Measurements from ENCODE around the gene DBNDD2. TPM values are rescaled to one million over a fixed set of nuclear protein-coding genes. Genes with fewer than 3 reads are reported as not detected.

Gene DBNDD2
- 22.7 TPM for polyA plus RNA-seq (ENCODE audit: insufficient read length)
- long read RNA-seq, donor 1, transcript DBNDD2-202 (4 exons, 1,078 nt): major isoform, 12 of 17 reads
- long read RNA-seq, donor 1, partial matches to known transcripts: 0 of 17 reads
- long read RNA-seq, donor 1, other reads (novel, unspliced or antisense): 0 of 17 reads
- long read RNA-seq, donor 2, transcript DBNDD2-202 (4 exons, 1,078 nt): major isoform, 5 of 8 reads
- long read RNA-seq, donor 2, partial matches to known transcripts: 0 of 8 reads
- long read RNA-seq, donor 2, other reads (novel, unspliced or antisense): 0 of 8 reads
- long read RNA-seq, donor 3, partial matches to known transcripts: 0 of 9 reads
- long read RNA-seq, donor 3, other reads (novel, unspliced or antisense): 0 of 9 reads
- long read RNA-seq, donor 4, partial matches to known transcripts: 0 of 1 reads
- long read RNA-seq, donor 4, other reads (novel, unspliced or antisense): 0 of 1 reads
- long read RNA-seq, donor 5, transcript DBNDD2-208 (4 exons, 1,118 nt): minor isoform, 5 of 22 reads
- long read RNA-seq, donor 5, transcript DBNDD2-202 (4 exons, 1,078 nt): major isoform, 14 of 22 reads
- long read RNA-seq, donor 5, partial matches to known transcripts: 0 of 22 reads
- long read RNA-seq, donor 5, other reads (novel, unspliced or antisense): 0 of 22 reads
- long read RNA-seq, donor 6, transcript DBNDD2-202 (4 exons, 1,078 nt): major isoform, 13 of 14 reads
- long read RNA-seq, donor 6, partial matches to known transcripts: 0 of 14 reads
- long read RNA-seq, donor 6, other reads (novel, unspliced or antisense): 0 of 14 reads
- long read RNA-seq, donor 7, transcript DBNDD2-202 (4 exons, 1,078 nt): major isoform, 12 of 23 reads
- long read RNA-seq, donor 7, transcript DBNDD2-208 (4 exons, 1,118 nt): minor isoform, 6 of 23 reads
- long read RNA-seq, donor 7, partial matches to known transcripts: 0 of 23 reads
- long read RNA-seq, donor 7, other reads (novel, unspliced or antisense): 0 of 23 reads
- long read RNA-seq, donor 8, transcript DBNDD2-202 (4 exons, 1,078 nt): major isoform, 6 of 7 reads
- long read RNA-seq, donor 8, partial matches to known transcripts: 0 of 7 reads
- long read RNA-seq, donor 8, other reads (novel, unspliced or antisense): 0 of 7 reads

GRCh38 chr20:45407783-45408645, at the start of gene DBNDD2:
Gene DBNDD2, plus strand, starts transcription at chr20:45408289. Its CDS starts 179 bp downstream, at chr20:45408468.
- no peak for DNase-seq

DNA sequence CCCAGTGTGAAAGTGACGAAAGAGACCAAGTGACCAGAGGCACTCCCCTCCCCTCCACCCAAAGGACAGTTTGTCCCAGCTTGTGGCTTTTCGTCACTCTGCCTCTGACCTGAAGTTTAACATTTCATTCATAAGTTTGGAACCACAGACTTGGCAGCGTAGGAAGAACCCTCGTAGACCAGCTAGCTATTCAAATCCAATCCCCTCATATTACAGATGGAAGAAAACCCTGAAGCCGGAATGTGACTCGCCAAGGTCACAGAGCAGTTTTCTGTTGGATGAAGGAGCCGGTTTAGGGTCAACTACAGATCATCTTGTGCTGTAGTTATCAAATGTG, 49.1 kb upstream of the DBNDD2 start:
- no peak for DNase-seq

DNA sequence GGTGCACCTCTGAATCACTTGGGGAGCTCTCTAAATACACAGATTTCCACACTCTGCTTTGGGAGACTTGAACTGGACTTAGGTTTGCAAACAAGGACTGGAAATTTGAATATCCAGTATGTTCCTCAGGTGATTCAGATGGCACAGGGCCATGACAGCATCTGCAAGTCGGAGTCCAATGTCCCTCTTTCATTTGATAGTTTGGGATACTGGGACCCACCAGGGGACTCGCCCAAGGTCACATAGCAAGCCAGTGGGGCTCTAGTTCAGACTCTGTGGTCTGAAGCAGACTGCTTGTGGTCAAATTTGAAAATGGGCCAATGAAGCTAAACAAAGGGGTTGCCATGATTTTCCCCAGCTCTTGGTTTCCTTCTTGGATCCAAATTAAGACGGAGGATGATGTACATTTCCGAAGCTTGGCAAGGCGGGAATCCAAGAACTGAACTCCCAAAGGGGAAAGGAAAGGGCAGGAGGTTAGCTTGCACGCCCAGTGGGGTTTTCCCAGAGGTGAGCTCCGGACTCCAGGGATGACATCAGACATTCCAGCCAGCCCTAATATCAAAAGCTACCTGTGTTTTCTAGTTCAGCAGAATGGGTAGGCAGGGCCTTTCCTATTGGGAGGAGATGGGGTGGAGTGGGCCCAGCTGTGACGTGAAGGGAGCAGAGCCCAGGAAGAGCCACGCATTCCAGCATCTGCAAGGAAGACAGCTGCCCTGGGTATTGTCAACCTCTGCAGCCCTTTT, 48.5 kb upstream of the DBNDD2 start:
- DNase-seq: no peak

DNA sequence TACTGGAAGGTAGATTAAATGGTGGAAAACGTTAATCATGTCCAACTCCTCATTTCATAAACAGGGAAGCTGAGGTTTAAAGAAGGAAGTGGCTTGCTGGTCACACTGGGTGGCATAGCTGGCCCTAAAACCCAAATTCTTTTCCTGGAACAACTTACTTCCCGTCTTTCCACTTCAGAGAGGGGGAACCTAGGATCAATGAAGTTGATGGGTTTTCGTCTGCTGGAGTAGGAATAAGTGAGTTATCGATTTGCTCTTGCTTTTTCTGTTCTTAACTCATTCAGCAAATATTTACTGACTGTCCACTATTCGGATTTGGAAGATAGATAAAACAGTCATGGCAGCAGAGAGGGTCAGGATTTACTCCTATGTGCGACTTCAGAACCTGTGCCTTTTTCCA, 46.3 kb upstream of the DBNDD2 start:
- no peak for DNase-seq

DNA sequence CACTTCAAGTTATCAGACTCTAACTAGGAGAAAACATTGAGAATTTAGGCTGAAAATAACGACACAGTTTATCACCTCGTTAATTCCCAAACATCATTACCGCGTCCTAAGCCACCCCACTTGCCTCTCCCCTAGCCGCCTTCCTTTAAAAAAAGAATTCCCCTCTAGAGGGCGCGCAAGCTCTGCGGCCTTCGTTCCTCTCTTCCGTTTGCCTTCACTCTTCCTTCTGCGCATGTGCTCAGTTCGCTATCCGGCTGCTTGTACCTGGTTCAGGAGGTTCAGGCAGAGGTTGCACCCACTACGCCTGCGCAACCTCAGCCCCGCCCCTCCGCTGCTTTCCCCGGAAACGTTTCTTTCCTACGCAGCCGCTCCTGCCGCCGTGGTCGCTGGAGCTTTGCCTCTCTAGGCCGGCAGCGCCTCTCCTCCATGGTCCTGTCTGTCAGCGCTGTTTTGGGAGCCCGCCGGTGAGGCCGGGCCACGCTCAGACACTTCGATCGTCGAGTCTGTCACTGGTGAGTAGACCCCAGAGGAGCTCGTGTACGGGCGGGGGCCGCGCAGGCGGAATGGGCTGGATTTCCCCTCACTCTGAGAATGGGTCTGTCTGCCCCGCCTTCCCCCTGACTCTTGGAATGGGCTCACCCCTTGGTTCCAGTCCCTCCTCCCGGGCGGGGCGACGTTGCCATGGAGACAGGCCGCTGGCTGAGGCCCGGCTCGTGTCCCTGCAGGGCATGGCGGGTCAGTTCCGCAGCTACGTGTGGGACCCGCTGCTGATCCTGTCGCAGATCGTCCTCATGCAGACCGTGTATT, 45.1 kb upstream of the DBNDD2 start, which contains the start of gene SYS1:
Gene SYS1 (plus strand): TSS at position 353 of the 807 bp plus-strand sequence. CDS start 376 bp downstream, at position 729.
- DNase-seq: peak; percentile 99

GRCh38 chr20:45363611-45364492, 44.2 kb upstream of the DBNDD2 start:
- no peak for DNase-seq

- DNase-seq: no peak
Observed at GRCh38 chr20:45365444-45365970, 42.6 kb upstream of the DBNDD2 start.

- no peak for DNase-seq
Observed at GRCh38 chr20:45366192-45366591, 41.9 kb upstream of the DBNDD2 start.

GRCh38 chr20:45366631-45367030, 41.5 kb upstream of the DBNDD2 start:
- no peak for DNase-seq

DNA sequence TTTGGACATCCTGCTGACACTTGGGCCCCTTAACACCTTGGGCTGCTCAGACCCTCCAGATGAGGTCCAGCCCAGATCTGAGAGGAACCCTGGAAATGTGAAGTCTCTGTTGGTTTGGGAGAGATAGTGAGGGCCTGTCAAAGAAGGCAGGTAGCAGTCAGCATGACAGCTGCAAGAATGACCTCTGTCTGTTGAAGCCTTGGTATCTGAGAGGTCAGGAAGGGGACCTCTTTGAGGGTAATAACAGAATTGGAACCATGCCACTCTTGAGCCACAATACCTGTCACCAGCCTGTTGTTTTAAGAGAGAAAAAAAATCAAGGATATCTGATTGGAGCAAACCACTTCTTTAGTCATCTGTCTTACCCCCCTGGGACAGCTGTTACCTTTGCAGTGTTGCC, 41.0 kb upstream of the DBNDD2 start:
- no peak for DNase-seq

- no peak for DNase-seq
Observed at GRCh38 chr20:45368221-45368980, 39.7 kb upstream of the DBNDD2 start.

GRCh38 chr20:45370571-45371160, 37.4 kb upstream of the DBNDD2 start:
- no peak for DNase-seq

DNA sequence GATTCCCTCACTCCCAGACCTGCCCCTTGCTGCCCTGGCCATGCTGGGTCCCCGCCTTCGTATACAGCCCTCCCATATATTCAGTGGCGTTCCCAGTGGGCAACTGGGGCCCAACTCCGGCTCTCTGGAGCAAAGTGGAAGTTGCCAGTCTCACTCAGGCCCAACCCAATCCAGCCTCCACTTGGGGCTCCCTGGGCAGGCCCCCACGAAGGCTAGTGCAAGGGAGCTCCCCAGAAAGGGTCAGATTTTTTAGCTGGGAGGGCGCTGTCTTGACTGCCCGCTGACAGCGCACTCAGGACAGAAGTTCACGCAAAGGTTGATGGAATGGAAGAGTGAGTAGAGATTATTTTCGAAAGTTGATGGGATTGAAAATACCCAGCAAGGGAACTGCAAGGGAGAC, 35.8 kb upstream of the DBNDD2 start:
- DNase-seq: no peak

- DNase-seq: no peak
Observed at GRCh38 chr20:45372646-45373352, 35.3 kb upstream of the DBNDD2 start.

- peak; percentile 87 for DNase-seq
Observed at GRCh38 chr20:45373353-45374100, 34.6 kb upstream of the DBNDD2 start.

- DNase-seq: no peak
Observed at GRCh38 chr20:45374101-45374467, 34.0 kb upstream of the DBNDD2 start.
